Measurements from ENCODE around the gene PHETA1. TPM values are rescaled to one million over a fixed set of nuclear protein-coding genes. Genes with fewer than 3 reads are reported as not detected.

PHETA1 gene
- total and polyA plus RNA-seq, 2 donors (not counting 1 experiment from before 2014, with no cell fraction given) = 7.4 to 9.4 TPM

GRCh38 chr12:111318450-111318849 lies 50.4 kb downstream of the PHETA1 start:
- H3K4me3 Mint-ChIP-seq = no peak overlapping the region
- Histone ChIP-seq H3K4me1 (ENCODE audit: control insufficient read depth in 2 of 2, insufficient read depth in 2 of 2, low read length in 2 of 2) (peaks cover 5% of the 10 kb centered on the region in 2 donors), H3K27me3 (replicated peaks in 1 of 4; ENCODE audit: control extremely low read depth in 1 of 4, control insufficient read depth in 3 of 4, insufficient read depth in 4 of 4, low read length in 3 of 4) (peaks cover 0 to 10% (median 1%) of the 10 kb centered on the region in 4 experiments), H3K4me2 (replicated peaks; ENCODE audit: low read depth, low read length, poor library complexity, severe bottlenecking) (no peak overlapping the region), H3K36me3 (replicated peaks in 1 of 2; ENCODE audit: control extremely low read depth in 1 of 2, control insufficient read depth in 1 of 2, extremely low read depth in 1 of 2, insufficient read depth in 2 of 2, low read length in 1 of 2) (no peaks in the 10 kb centered on the region), H3K79me2 (ENCODE audit: control insufficient read depth, insufficient read depth, low read length) (no peaks in the 10 kb centered on the region), H4K20me1 (ENCODE audit: control insufficient read depth, insufficient read depth, low read length, poor library complexity, severe bottlenecking) (no peaks in the 10 kb centered on the region), H3K4me3 (ENCODE audit: control extremely low read depth in 1 of 5, extremely low read depth in 1 of 5, insufficient read depth in 1 of 5, low read depth in 2 of 5, low read length in 4 of 5) (no peak overlapping the region), H2AFZ (ENCODE audit: insufficient read depth, low read depth, low read length, poor library complexity, severe bottlenecking) (no peak overlapping the region), H3K9ac (ENCODE audit: low read length) (no peak overlapping the region), H3K27ac (ENCODE audit: low read length in 2 of 2) (no peak overlapping the region), H3K9me3 (ENCODE audit: control extremely low read depth in 1 of 3, control insufficient read depth in 2 of 3, insufficient read depth in 1 of 3, low read length in 2 of 3) (peaks cover 0 to 4% (median 0%) of the 10 kb centered on the region in 3 donors)
- DNase-seq (no peak), ATAC-seq (ENCODE audit: low read depth) (no peak)
- POLR2A ChIA-PET = interaction anchor here (0.6 kb wide), 1 partner anchor 963 kb away, joined by 3 read pairs; no protein-coding TSS in a partner anchor
- 83% methylated on average over 4 of the region's 6 CpGs for WGBS (ENCODE audit: insufficient coverage)
- H3K9me3 Mint-ChIP-seq (ENCODE audit: insufficient read depth) = no peaks in the 10 kb centered on the region
- peaks cover 16% of the 10 kb centered on the region for H3K27me3 Mint-ChIP-seq
- CTCF ChIA-PET = interaction anchor here (0.7 to 2.4 kb wide), 3 partner anchors 18 to 381 kb away, joined by 3 to 9 read pairs (median 4); no protein-coding TSS in a partner anchor
- peaks cover 4% of the 10 kb centered on the region for H3K4me1 Mint-ChIP-seq
- TF ChIP-seq EZH2 (IDR thresholded peaks at IDR 0.05; ENCODE audit: borderline replicate concordance, insufficient read depth, low read depth, low read length, poor library complexity, severe bottlenecking) (no peak), CTCF (IDR thresholded peaks at IDR 0.05) (no peak)
- no peak overlapping the region for H3K27ac Mint-ChIP-seq
- intact Hi-C loops (cut with micrococcal nuclease) = no loop called here

- no peak overlapping the region for H3K4me3 Mint-ChIP-seq
- Histone ChIP-seq H3K27ac (ENCODE audit: low read length in 2 of 2) (no peak overlapping the region), H4K20me1 (ENCODE audit: control insufficient read depth, insufficient read depth, low read length, poor library complexity, severe bottlenecking) (no peaks in the 10 kb centered on the region), H3K9ac (ENCODE audit: low read length) (no peak overlapping the region), H3K4me1 (ENCODE audit: control insufficient read depth in 2 of 2, insufficient read depth in 2 of 2, low read length in 2 of 2) (peaks cover 5% of the 10 kb centered on the region in 2 donors), H3K4me2 (replicated peaks; ENCODE audit: low read depth, low read length, poor library complexity, severe bottlenecking) (no peak overlapping the region), H3K4me3 (ENCODE audit: control extremely low read depth in 1 of 5, extremely low read depth in 1 of 5, insufficient read depth in 1 of 5, low read depth in 2 of 5, low read length in 4 of 5) (no peak overlapping the region), H3K27me3 (replicated peaks in 1 of 4; ENCODE audit: control extremely low read depth in 1 of 4, control insufficient read depth in 3 of 4, insufficient read depth in 4 of 4, low read length in 3 of 4) (peaks cover 0 to 10% (median 1%) of the 10 kb centered on the region in 4 experiments), H2AFZ (ENCODE audit: insufficient read depth, low read depth, low read length, poor library complexity, severe bottlenecking) (no peak overlapping the region), H3K36me3 (replicated peaks in 1 of 2; ENCODE audit: control extremely low read depth in 1 of 2, control insufficient read depth in 1 of 2, extremely low read depth in 1 of 2, insufficient read depth in 2 of 2, low read length in 1 of 2) (no peaks in the 10 kb centered on the region), H3K9me3 (ENCODE audit: control extremely low read depth in 1 of 3, control insufficient read depth in 2 of 3, insufficient read depth in 1 of 3, low read length in 2 of 3) (peaks cover 0 to 4% (median 0%) of the 10 kb centered on the region in 3 donors), H3K79me2 (ENCODE audit: control insufficient read depth, insufficient read depth, low read length) (no peaks in the 10 kb centered on the region)
- CTCF ChIA-PET = interaction anchor here (1.4 to 2.4 kb wide), 2 partner anchors 14 to 17 kb away, joined by 3 to 9 read pairs; no protein-coding TSS in a partner anchor
- POLR2A ChIA-PET = no interaction called here
- H3K27ac Mint-ChIP-seq = no peak overlapping the region
- no CpG with 5 or more reads among the region's 5 CpGs for WGBS (ENCODE audit: insufficient coverage)
- intact Hi-C loops (cut with micrococcal nuclease) = no loop called here
- ATAC-seq (ENCODE audit: low read depth) (no peak), DNase-seq (no peak)
- peaks cover 16% of the 10 kb centered on the region for H3K27me3 Mint-ChIP-seq
- H3K4me1 Mint-ChIP-seq = peaks cover 4% of the 10 kb centered on the region
- no peaks in the 10 kb centered on the region for H3K9me3 Mint-ChIP-seq (ENCODE audit: insufficient read depth)
- no peak for TF ChIP-seq EZH2 (IDR thresholded peaks at IDR 0.05; ENCODE audit: borderline replicate concordance, insufficient read depth, low read depth, low read length, poor library complexity, severe bottlenecking)
- no peak for TF ChIP-seq CTCF (IDR thresholded peaks at IDR 0.05)
Measured at GRCh38 chr12:111316671-111317070, 52.2 kb downstream of the PHETA1 start.
